Measurements from ENCODE around the gene ACTG2. TPM values are rescaled to one million over a fixed set of nuclear protein-coding genes. Genes with fewer than 3 reads are reported as not detected.
"Not testable (repeated sequence)": the region's sequence is repeated elsewhere in the genome, so short reads cannot be mapped to it uniquely, and the experiment has no call there.

The ACTG2 gene
- total RNA-seq, 1 experiment from 2014 or later: 2.7 TPM

DNA sequence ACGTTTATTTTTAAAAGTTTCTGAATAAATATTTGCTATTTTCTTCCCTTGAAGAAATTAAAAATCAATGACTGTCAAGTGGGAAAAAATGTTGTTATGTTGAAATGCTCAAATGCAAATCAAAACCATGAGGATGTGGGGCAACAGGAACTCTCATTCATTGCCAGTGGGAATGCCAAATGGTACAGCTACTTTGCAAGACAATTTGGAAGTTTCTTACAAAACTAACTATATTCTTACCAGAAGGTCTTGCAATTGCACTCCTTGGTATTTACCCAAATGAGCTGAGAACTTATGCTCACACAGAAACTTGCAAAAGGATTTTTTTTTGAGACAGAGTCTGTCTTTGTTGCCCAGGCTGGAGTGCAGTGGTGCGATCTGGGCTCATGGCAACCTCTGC lies 7.4 kb upstream of the ACTG2 start:
- CTCF ChIA-PET: no interaction called here
- TF ChIP-seq, protein P1, sequence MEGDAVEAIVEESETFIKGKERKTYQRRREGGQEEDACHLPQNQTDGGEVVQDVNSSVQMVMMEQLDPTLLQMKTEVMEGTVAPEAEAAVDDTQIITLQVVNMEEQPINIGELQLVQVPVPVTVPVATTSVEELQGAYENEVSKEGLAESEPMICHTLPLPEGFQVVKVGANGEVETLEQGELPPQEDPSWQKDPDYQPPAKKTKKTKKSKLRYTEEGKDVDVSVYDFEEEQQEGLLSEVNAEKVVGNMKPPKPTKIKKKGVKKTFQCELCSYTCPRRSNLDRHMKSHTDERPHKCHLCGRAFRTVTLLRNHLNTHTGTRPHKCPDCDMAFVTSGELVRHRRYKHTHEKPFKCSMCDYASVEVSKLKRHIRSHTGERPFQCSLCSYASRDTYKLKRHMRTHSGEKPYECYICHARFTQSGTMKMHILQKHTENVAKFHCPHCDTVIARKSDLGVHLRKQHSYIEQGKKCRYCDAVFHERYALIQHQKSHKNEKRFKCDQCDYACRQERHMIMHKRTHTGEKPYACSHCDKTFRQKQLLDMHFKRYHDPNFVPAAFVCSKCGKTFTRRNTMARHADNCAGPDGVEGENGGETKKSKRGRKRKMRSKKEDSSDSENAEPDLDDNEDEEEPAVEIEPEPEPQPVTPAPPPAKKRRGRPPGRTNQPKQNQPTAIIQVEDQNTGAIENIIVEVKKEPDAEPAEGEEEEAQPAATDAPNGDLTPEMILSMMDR (conservative IDR thresholded peaks at IDR 0.05; ENCODE audit: low read depth, low read length): no peak
- TF ChIP-seq EZH2 (IDR thresholded peaks at IDR 0.05; ENCODE audit: borderline replicate concordance, low read depth, low read length, poor library complexity, severe bottlenecking): no peak
- no peak for DNase-seq (ENCODE audit: low spot score)
- Histone ChIP-seq H3K9me3 (ENCODE audit: low read depth, low read length, poor library complexity, severe bottlenecking) (no peaks in the 10 kb centered on the region), H3K4me3 (ENCODE audit: low read depth, low read length, poor library complexity, severe bottlenecking) (no peak overlapping the region), H3K4me1 (ENCODE audit: insufficient read depth, low read length, poor library complexity, severe bottlenecking) (no peaks in the 10 kb centered on the region), H3K27me3 (replicated peaks; ENCODE audit: insufficient read depth, low read depth, low read length, poor library complexity) (no peaks in the 10 kb centered on the region), H3K27ac (ENCODE audit: low read depth, low read length, poor library complexity, severe bottlenecking) (no peak overlapping the region), H3K36me3 (ENCODE audit: insufficient read depth, low read length, poor library complexity, severe bottlenecking) (no peaks in the 10 kb centered on the region)
- POLR2A ChIA-PET (ENCODE audit: low non-redundant PET): no interaction called here
- BruUV-seq (replicated peaks): no TSS peak
- intact Hi-C loops (cut with micrococcal nuclease; ENCODE audit: unreplicated experiment): no loop called here

DNA sequence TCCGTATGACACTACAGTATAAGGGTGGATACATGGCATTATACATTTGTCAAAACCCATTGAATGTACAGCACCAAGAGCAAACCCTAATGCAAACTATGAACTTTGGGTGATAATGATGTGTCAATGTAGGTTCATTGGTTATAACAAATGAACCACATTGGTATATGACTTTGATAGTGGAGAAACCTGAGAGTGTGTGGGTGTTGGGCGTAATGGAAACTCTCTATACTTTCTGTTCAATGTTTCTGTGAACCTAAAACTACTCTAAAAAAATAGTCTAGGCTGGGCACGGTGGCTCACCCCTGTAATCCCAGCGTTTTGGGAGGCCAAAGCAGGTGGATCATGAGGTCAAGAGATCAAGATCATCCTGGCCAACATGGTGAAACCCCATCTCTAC lies 6.5 kb upstream of the ACTG2 start:
- Histone ChIP-seq H3K4me1 (ENCODE audit: insufficient read depth, low read length, poor library complexity, severe bottlenecking) (no peaks in the 10 kb centered on the region), H3K27me3 (replicated peaks; ENCODE audit: insufficient read depth, low read depth, low read length, poor library complexity) (no peaks in the 10 kb centered on the region), H3K9me3 (ENCODE audit: low read depth, low read length, poor library complexity, severe bottlenecking) (no peaks in the 10 kb centered on the region), H3K27ac (ENCODE audit: low read depth, low read length, poor library complexity, severe bottlenecking) (no peak overlapping the region), H3K4me3 (ENCODE audit: low read depth, low read length, poor library complexity, severe bottlenecking) (no peak overlapping the region), H3K36me3 (ENCODE audit: insufficient read depth, low read length, poor library complexity, severe bottlenecking) (no peaks in the 10 kb centered on the region)
- ChIA-PET POLR2A (ENCODE audit: low non-redundant PET) (no interaction called here), CTCF (no interaction called here)
- BruUV-seq (replicated peaks): no TSS peak
- no peak for DNase-seq (ENCODE audit: low spot score)
- intact Hi-C loops (cut with micrococcal nuclease; ENCODE audit: unreplicated experiment): no loop called here
- TF ChIP-seq EZH2 (IDR thresholded peaks at IDR 0.05; ENCODE audit: borderline replicate concordance, low read depth, low read length, poor library complexity, severe bottlenecking): no peak
- TF ChIP-seq, protein P1 (conservative IDR thresholded peaks at IDR 0.05; ENCODE audit: low read depth, low read length): no peak

DNA sequence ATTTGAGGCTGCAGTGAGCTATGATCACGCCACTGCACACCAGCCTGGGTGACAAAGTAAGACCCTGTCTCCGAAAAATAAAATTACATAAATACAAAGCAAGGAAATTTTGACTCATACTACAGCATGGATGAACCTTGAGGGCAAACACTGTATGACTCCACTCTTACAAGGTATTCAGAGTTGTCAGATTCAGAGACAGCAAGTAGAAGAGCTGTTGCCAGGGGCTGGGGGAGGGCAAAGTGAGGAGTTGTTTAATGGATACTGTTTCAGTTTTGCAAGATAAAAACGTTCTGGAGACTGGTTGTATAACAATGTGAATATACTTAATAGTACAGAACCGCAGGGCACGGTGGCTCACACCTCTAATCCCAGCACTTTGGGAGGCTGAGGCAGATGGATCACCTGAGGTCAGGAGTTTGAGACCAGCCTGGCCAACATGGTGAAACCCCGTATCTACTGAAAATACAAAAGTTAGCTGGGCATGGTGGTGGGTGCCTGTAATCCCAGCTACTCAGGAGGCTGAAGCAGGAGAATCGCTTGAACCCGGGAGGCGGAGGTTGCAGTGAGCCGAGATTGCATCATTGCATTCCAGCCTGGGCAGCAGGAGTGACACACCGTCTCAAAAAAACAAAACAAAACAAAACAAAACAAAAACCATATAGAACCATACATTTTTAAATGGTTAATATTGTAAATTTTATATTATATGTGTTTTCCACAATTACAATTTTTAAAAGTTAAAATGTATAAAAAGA lies 5.0 kb upstream of the ACTG2 start:
- H3K4me1 ChIP-seq (ENCODE audit: insufficient read depth, low read length, poor library complexity, severe bottlenecking); H3K36me3 ChIP-seq (ENCODE audit: insufficient read depth, low read length, poor library complexity, severe bottlenecking); H3K27ac ChIP-seq (ENCODE audit: low read depth, low read length, poor library complexity, severe bottlenecking); CTCF ChIA-PET; intact Hi-C loops (cut with micrococcal nuclease; ENCODE audit: unreplicated experiment); H3K9me3 ChIP-seq (ENCODE audit: low read depth, low read length, poor library complexity, severe bottlenecking); H3K4me3 ChIP-seq (ENCODE audit: low read depth, low read length, poor library complexity, severe bottlenecking); POLR2A ChIA-PET (ENCODE audit: low non-redundant PET); H3K27me3 ChIP-seq (replicated peaks; ENCODE audit: insufficient read depth, low read depth, low read length, poor library complexity); DNase-seq (ENCODE audit: low spot score); BruUV-seq (replicated peaks): not testable (repeated sequence)

DNA sequence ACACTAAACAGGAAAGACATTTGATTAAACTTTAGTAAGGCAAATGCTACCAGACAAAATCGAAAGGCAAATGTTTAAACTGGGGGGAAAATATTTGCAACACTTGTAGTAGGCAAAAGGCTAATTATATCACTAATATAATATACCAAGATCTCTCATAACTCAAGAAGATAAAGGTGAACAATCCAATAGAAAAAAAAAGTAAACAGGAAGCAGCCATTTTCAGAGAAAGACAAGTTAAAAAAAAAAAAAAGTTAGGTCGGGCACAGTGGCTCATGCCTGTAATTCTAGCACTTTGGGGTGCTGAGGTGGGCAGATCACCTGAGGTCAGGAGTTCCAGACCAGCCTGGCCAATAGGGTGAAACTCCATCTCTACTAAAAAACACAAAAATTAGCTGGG lies 4.4 kb upstream of the ACTG2 start:
- TF ChIP-seq, protein P1 (conservative IDR thresholded peaks at IDR 0.05; ENCODE audit: low read depth, low read length): no peak
- TF ChIP-seq EZH2 (IDR thresholded peaks at IDR 0.05; ENCODE audit: borderline replicate concordance, low read depth, low read length, poor library complexity, severe bottlenecking): no peak
- BruUV-seq (replicated peaks): no TSS peak
- H3K9me3 ChIP-seq (ENCODE audit: low read depth, low read length, poor library complexity, severe bottlenecking): no peaks in the 10 kb centered on the region
- intact Hi-C loops (cut with micrococcal nuclease; ENCODE audit: unreplicated experiment): no loop called here
- no peaks in the 10 kb centered on the region for H3K27me3 ChIP-seq (replicated peaks; ENCODE audit: insufficient read depth, low read depth, low read length, poor library complexity)
- CTCF ChIA-PET: no interaction called here
- H3K36me3 ChIP-seq (ENCODE audit: insufficient read depth, low read length, poor library complexity, severe bottlenecking): no peaks in the 10 kb centered on the region
- no peaks in the 10 kb centered on the region for H3K4me1 ChIP-seq (ENCODE audit: insufficient read depth, low read length, poor library complexity, severe bottlenecking)
- DNase-seq (ENCODE audit: low spot score): no peak
- no peak overlapping the region for H3K4me3 ChIP-seq (ENCODE audit: low read depth, low read length, poor library complexity, severe bottlenecking)
- POLR2A ChIA-PET (ENCODE audit: low non-redundant PET): no interaction called here
- no peak overlapping the region for H3K27ac ChIP-seq (ENCODE audit: low read depth, low read length, poor library complexity, severe bottlenecking)
